ENCODE results near the gene MDC1.

DNA sequence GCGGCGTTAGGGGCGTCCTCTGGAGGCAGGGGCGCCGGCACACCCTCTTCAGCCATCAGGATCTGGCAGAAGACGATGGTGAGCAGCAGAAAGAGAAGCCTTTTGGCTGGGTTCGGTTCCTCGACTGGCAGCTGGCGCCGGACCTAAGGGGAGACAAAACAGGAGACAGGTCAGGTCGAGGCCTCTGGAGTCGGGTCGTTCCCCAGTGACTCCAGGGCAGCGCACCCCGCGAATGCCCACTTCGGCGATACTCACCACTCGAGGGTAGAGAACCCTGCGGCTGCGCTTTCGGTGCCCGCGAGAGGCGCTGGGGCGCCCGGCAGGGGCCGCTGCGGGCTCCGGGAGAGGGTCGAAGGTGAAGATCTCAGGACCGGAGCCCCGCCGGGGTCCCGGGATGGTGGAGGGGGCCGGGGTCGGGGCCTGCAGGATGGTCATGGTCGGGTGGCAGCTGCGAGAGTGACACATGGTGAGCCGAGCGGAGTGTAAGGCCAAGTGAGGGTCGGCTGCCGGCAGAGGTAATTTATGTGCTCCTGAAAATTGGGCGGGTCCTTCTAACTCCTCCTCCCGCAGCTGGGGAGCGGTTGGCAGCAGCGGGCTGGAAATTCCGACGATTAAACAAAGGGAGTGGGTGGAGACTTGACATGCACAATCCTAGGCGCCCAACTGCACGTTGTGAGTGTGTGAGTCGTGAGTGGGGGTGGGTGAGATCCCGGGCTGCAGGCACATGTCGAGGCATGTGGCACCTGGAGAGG lies 27.1 kb upstream of the MDC1 start, which contains the start of gene IER3:
- TF ChIP-seq, protein P1, sequence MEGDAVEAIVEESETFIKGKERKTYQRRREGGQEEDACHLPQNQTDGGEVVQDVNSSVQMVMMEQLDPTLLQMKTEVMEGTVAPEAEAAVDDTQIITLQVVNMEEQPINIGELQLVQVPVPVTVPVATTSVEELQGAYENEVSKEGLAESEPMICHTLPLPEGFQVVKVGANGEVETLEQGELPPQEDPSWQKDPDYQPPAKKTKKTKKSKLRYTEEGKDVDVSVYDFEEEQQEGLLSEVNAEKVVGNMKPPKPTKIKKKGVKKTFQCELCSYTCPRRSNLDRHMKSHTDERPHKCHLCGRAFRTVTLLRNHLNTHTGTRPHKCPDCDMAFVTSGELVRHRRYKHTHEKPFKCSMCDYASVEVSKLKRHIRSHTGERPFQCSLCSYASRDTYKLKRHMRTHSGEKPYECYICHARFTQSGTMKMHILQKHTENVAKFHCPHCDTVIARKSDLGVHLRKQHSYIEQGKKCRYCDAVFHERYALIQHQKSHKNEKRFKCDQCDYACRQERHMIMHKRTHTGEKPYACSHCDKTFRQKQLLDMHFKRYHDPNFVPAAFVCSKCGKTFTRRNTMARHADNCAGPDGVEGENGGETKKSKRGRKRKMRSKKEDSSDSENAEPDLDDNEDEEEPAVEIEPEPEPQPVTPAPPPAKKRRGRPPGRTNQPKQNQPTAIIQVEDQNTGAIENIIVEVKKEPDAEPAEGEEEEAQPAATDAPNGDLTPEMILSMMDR (IDR thresholded peaks at IDR 0.05) = peak; percentile 58 to 80 (median 75)
- TF ChIP-seq POLR2A (IDR thresholded peaks at IDR 0.05) (peak; percentile 60 to 70), EP300 (IDR thresholded peaks at IDR 0.05) (peak; percentile 27 to 89)

All from tibial nerve (tissue), 4 donors.